ENCODE data around the gene PLA2G15.
A peak's percentile ranks its signal among the peaks of the same experiment; 100 is the strongest.

PLA2G15 gene

GRCh38 chr16:68289202-68289601, 44.0 kb downstream of the PLA2G15 start:
- Histone ChIP-seq H3K27me3 (ENCODE audit: control insufficient read depth, insufficient read depth, low read length) (no peaks in the 10 kb centered on the region), H3K4me3 (ENCODE audit: low read length) (no peak overlapping the region), H3K27ac (ENCODE audit: low read depth, low read length) (no peak overlapping the region), H3K4me1 (ENCODE audit: control insufficient read depth, insufficient read depth, low read length) (no peaks in the 10 kb centered on the region), H3K36me3 (ENCODE audit: control insufficient read depth, insufficient read depth, low read length) (peaks cover 23% of the 10 kb centered on the region), H3K9ac (ENCODE audit: low read length) (no peak overlapping the region)

- no peak overlapping the region for H3K27ac ChIP-seq (ENCODE audit: low read depth, low read length)
- H3K36me3 ChIP-seq (ENCODE audit: control insufficient read depth, insufficient read depth, low read length), result peaks cover 25% of the 10 kb centered on the region
- H3K27me3 ChIP-seq (ENCODE audit: control insufficient read depth, insufficient read depth, low read length), result no peaks in the 10 kb centered on the region
- no peak overlapping the region for H3K4me3 ChIP-seq (ENCODE audit: low read length)
- H3K4me1 ChIP-seq (ENCODE audit: control insufficient read depth, insufficient read depth, low read length), result no peaks in the 10 kb centered on the region
- no peak overlapping the region for H3K9ac ChIP-seq (ENCODE audit: low read length)
Measured at GRCh38 chr16:68289621-68290329, 44.6 kb downstream of the PLA2G15 start.

- Histone ChIP-seq H3K27ac (ENCODE audit: low read depth, low read length) (no peak overlapping the region), H3K4me1 (ENCODE audit: control insufficient read depth, insufficient read depth, low read length) (no peaks in the 10 kb centered on the region), H3K4me3 (ENCODE audit: low read length) (no peak overlapping the region), H3K27me3 (ENCODE audit: control insufficient read depth, insufficient read depth, low read length) (no peaks in the 10 kb centered on the region), H3K36me3 (ENCODE audit: control insufficient read depth, insufficient read depth, low read length) (peaks cover 25% of the 10 kb centered on the region), H3K9ac (ENCODE audit: low read length) (no peak overlapping the region)
Measured at GRCh38 chr16:68290450-68290849, 45.3 kb downstream of the PLA2G15 start.

- H3K27ac ChIP-seq (ENCODE audit: low read depth, low read length), result no peak overlapping the region
- H3K27me3 ChIP-seq (ENCODE audit: control insufficient read depth, insufficient read depth, low read length), result no peaks in the 10 kb centered on the region
- H3K36me3 ChIP-seq (ENCODE audit: control insufficient read depth, insufficient read depth, low read length), result peaks cover 28% of the 10 kb centered on the region
- H3K4me3 ChIP-seq (ENCODE audit: low read length), result no peak overlapping the region
- H3K4me1 ChIP-seq (ENCODE audit: control insufficient read depth, insufficient read depth, low read length), result no peaks in the 10 kb centered on the region
- H3K9ac ChIP-seq (ENCODE audit: low read length), result no peak overlapping the region
Measured at GRCh38 chr16:68291227-68291626, 46.1 kb downstream of the PLA2G15 start.

GRCh38 chr16:68292425-68292824, 47.3 kb downstream of the PLA2G15 start:
- Histone ChIP-seq H3K36me3 (ENCODE audit: control insufficient read depth, insufficient read depth, low read length) (peaks cover 31% of the 10 kb centered on the region), H3K4me3 (ENCODE audit: low read length) (no peak overlapping the region), H3K9ac (ENCODE audit: low read length) (no peak overlapping the region), H3K27me3 (ENCODE audit: control insufficient read depth, insufficient read depth, low read length) (no peaks in the 10 kb centered on the region), H3K27ac (ENCODE audit: low read depth, low read length) (no peak overlapping the region), H3K4me1 (ENCODE audit: control insufficient read depth, insufficient read depth, low read length) (no peaks in the 10 kb centered on the region)

GRCh38 chr16:68296291-68296690, 51.1 kb downstream of the PLA2G15 start:
- peaks cover 14% of the 10 kb centered on the region for H3K4me1 ChIP-seq (ENCODE audit: control insufficient read depth, insufficient read depth, low read length)
- H3K27ac ChIP-seq (ENCODE audit: low read depth, low read length), result no peak overlapping the region
- no peak overlapping the region for H3K9ac ChIP-seq (ENCODE audit: low read length)
- H3K4me3 ChIP-seq (ENCODE audit: low read length), result no peak overlapping the region
- H3K36me3 ChIP-seq (ENCODE audit: control insufficient read depth, insufficient read depth, low read length), result peaks cover 50% of the 10 kb centered on the region
- no peaks in the 10 kb centered on the region for H3K27me3 ChIP-seq (ENCODE audit: control insufficient read depth, insufficient read depth, low read length)

- Histone ChIP-seq H3K27ac (ENCODE audit: low read depth, low read length) (no peak overlapping the region), H3K27me3 (ENCODE audit: control insufficient read depth, insufficient read depth, low read length) (no peaks in the 10 kb centered on the region), H3K9ac (ENCODE audit: low read length) (no peak overlapping the region), H3K4me3 (ENCODE audit: low read length) (no peak overlapping the region), H3K36me3 (ENCODE audit: control insufficient read depth, insufficient read depth, low read length) (peaks cover 46% of the 10 kb centered on the region), H3K4me1 (ENCODE audit: control insufficient read depth, insufficient read depth, low read length) (peaks cover 14% of the 10 kb centered on the region)
Measured at GRCh38 chr16:68296693-68297092, 51.5 kb downstream of the PLA2G15 start.

- H3K27ac ChIP-seq (ENCODE audit: low read depth, low read length), result no peak overlapping the region
- no peaks in the 10 kb centered on the region for H3K27me3 ChIP-seq (ENCODE audit: control insufficient read depth, insufficient read depth, low read length)
- peaks cover 44% of the 10 kb centered on the region for H3K36me3 ChIP-seq (ENCODE audit: control insufficient read depth, insufficient read depth, low read length)
- H3K4me1 ChIP-seq (ENCODE audit: control insufficient read depth, insufficient read depth, low read length), result peaks cover 14% of the 10 kb centered on the region
- H3K4me3 ChIP-seq (ENCODE audit: low read length), result no peak overlapping the region
- no peak overlapping the region for H3K9ac ChIP-seq (ENCODE audit: low read length)
Measured at GRCh38 chr16:68297908-68298307, 52.7 kb downstream of the PLA2G15 start.

GRCh38 chr16:68298312-68298711, 53.1 kb downstream of the PLA2G15 start:
- H3K27me3 ChIP-seq (ENCODE audit: control insufficient read depth, insufficient read depth, low read length), result no peaks in the 10 kb centered on the region
- no peak overlapping the region for H3K9ac ChIP-seq (ENCODE audit: low read length)
- H3K36me3 ChIP-seq (ENCODE audit: control insufficient read depth, insufficient read depth, low read length), result peaks cover 44% of the 10 kb centered on the region
- H3K27ac ChIP-seq (ENCODE audit: low read depth, low read length), result no peak overlapping the region
- H3K4me1 ChIP-seq (ENCODE audit: control insufficient read depth, insufficient read depth, low read length), result peaks cover 14% of the 10 kb centered on the region
- no peak overlapping the region for H3K4me3 ChIP-seq (ENCODE audit: low read length)

GRCh38 chr16:68298907-68299561, 53.9 kb downstream of the PLA2G15 start:
- no peaks in the 10 kb centered on the region for H3K27me3 ChIP-seq (ENCODE audit: control insufficient read depth, insufficient read depth, low read length)
- H3K9ac ChIP-seq (ENCODE audit: low read length), result no peak overlapping the region
- peaks cover 42% of the 10 kb centered on the region for H3K36me3 ChIP-seq (ENCODE audit: control insufficient read depth, insufficient read depth, low read length)
- peaks cover 14% of the 10 kb centered on the region for H3K4me1 ChIP-seq (ENCODE audit: control insufficient read depth, insufficient read depth, low read length)
- no peak overlapping the region for H3K4me3 ChIP-seq (ENCODE audit: low read length)
- peak overlapping the region; percentile 25 for H3K27ac ChIP-seq (ENCODE audit: low read depth, low read length)

GRCh38 chr16:68299571-68300453, 54.6 kb downstream of the PLA2G15 start:
- peaks cover 38% of the 10 kb centered on the region for H3K36me3 ChIP-seq (ENCODE audit: control insufficient read depth, insufficient read depth, low read length)
- H3K9ac ChIP-seq (ENCODE audit: low read length), result no peak overlapping the region
- H3K4me3 ChIP-seq (ENCODE audit: low read length), result no peak overlapping the region
- peak overlapping the region; percentile 25 for H3K27ac ChIP-seq (ENCODE audit: low read depth, low read length)
- H3K27me3 ChIP-seq (ENCODE audit: control insufficient read depth, insufficient read depth, low read length), result no peaks in the 10 kb centered on the region
- H3K4me1 ChIP-seq (ENCODE audit: control insufficient read depth, insufficient read depth, low read length), result peaks cover 14% of the 10 kb centered on the region

GRCh38 chr16:68300734-68301459, 55.7 kb downstream of the PLA2G15 start:
- H3K9ac ChIP-seq (ENCODE audit: low read length), result no peak overlapping the region
- H3K36me3 ChIP-seq (ENCODE audit: control insufficient read depth, insufficient read depth, low read length), result peaks cover 35% of the 10 kb centered on the region
- no peak overlapping the region for H3K4me3 ChIP-seq (ENCODE audit: low read length)
- peaks cover 14% of the 10 kb centered on the region for H3K4me1 ChIP-seq (ENCODE audit: control insufficient read depth, insufficient read depth, low read length)
- no peak overlapping the region for H3K27ac ChIP-seq (ENCODE audit: low read depth, low read length)
- no peaks in the 10 kb centered on the region for H3K27me3 ChIP-seq (ENCODE audit: control insufficient read depth, insufficient read depth, low read length)

Data from rectal smooth muscle tissue (tissue), 1 donor.